H1 (cell line): Measurements from ENCODE around the gene ITPR1. TPM values are rescaled to one million over a fixed set of nuclear protein-coding genes. Genes with fewer than 3 reads are reported as not detected.

ENCODE experiments used
- CTCF ChIA-PET: fragments of 300-600 bp; sonication (Branson Sonifier 250); formaldehyde crosslinking; loops from one replicate; lab custom pipeline; 2021; ENCODE audit not compliant: partially characterized antibody; lab: Charles Lee
- POLR2A ChIA-PET: fragments of 300-600 bp; sonication (Branson Sonifier 250); formaldehyde crosslinking; loops from one replicate; lab custom pipeline; 2021; ENCODE audit warnings: inconsistent platforms; ENCODE audit not compliant: partially characterized antibody; lab: Charles Lee
- DNase-seq, 2 experiments: peaks; one replicate each; pipeline versions ENCODE4 v3.0.0 to v3.0.0-alpha.2; 2010 to 2022; ENCODE audit warnings: low spot score in 2 of 2, low read depth in 1 of 2, mixed read lengths in 1 of 2
- FAIRE-seq: peaks from 2 replicates; lab custom pipeline; 2011; peaks lifted over from hg19 to GRCh38; lab: Jason Lieb, UNC
- H2AFZ ChIP-seq: 2 replicates; pipeline ENCODE4 v1.8.1; 2012; ENCODE audit warnings: low read length, inconsistent platforms
- H2AK5ac ChIP-seq: 2 replicates; pipeline ENCODE4 v1.6.1; 2013; ENCODE audit warnings: low read depth, low read length
- H2BK120ac ChIP-seq: replicated peaks from 2 replicates; pipeline ENCODE3; 2013; ENCODE audit warnings: low read depth, low read length, inconsistent platforms
- H2BK12ac ChIP-seq: 2 replicates; pipeline ENCODE4 v1.6.1; 2013; ENCODE audit warnings: low read depth, low read length
- H2BK15ac ChIP-seq: 2 replicates; pipeline ENCODE4 v1.6.1; 2013; ENCODE audit warnings: low read length
- H2BK20ac ChIP-seq: 2 replicates; pipeline ENCODE4 v1.6.1; 2013; ENCODE audit warnings: low read length
- H2BK5ac ChIP-seq: 2 replicates; pipeline ENCODE4 v1.6.1; 2013; ENCODE audit warnings: low read depth, low read length
- H3K14ac ChIP-seq: 2 replicates; pipeline ENCODE4 v1.6.1; 2013; ENCODE audit warnings: inconsistent platforms; ENCODE audit not compliant: insufficient read length
- H3K18ac ChIP-seq: 2 replicates; pipeline ENCODE4 v1.6.1; 2013; ENCODE audit warnings: low read length; ENCODE audit errors: extremely low read depth
- H3K23ac ChIP-seq: 2 replicates; pipeline ENCODE4 v1.6.1; 2013; ENCODE audit warnings: inconsistent platforms; ENCODE audit not compliant: insufficient read length
- H3K23me2 ChIP-seq: 2 replicates; pipeline ENCODE4 v1.6.1; 2013; ENCODE audit warnings: low read depth, low read length
- H3K27ac ChIP-seq: 2 replicates; pipeline ENCODE4 v1.6.1; 2011; ENCODE audit warnings: low read depth, low read length, inconsistent platforms
- H3K27me3 ChIP-seq, 4 experiments: replicated peaks in 1 of 4; 1 replicate in 1 of 4; 2 replicates in 3 of 4; pipeline versions ENCODE4 v1.6.1 to v1.8.1; 2011 to 2013; ENCODE audit warnings: low read length in 3 of 4, mild to moderate bottlenecking in 3 of 4, inconsistent platforms in 2 of 4, mixed read lengths in 2 of 4, moderate library complexity in 1 of 4; ENCODE audit not compliant: control insufficient read depth in 3 of 4, insufficient read depth in 3 of 4; ENCODE audit errors: extremely low read depth in 1 of 4
- H3K36me3 ChIP-seq, 4 experiments: 2 replicates each; pipeline versions ENCODE4 v1.6.1 to v1.8.1; 2011 to 2013; ENCODE audit warnings: mild to moderate bottlenecking in 4 of 4, low read length in 3 of 4, moderate library complexity in 2 of 4, control low read depth in 1 of 4, inconsistent platforms in 1 of 4; ENCODE audit not compliant: insufficient read depth in 4 of 4, control insufficient read depth in 2 of 4
- H3K4ac ChIP-seq: replicated peaks from 2 replicates; pipeline ENCODE3; 2013; ENCODE audit warnings: low read length, low read depth, mixed read lengths, inconsistent platforms; ENCODE audit not compliant: insufficient read length
- H3K4me1 ChIP-seq, 4 experiments: replicated peaks in 1 of 4; 1 replicate in 1 of 4; 2 replicates in 3 of 4; pipeline versions ENCODE4 v1.6.1 to v1.8.1; 2011 to 2013; ENCODE audit warnings: low read length in 3 of 4, inconsistent platforms in 2 of 4, mixed read lengths in 1 of 4; ENCODE audit not compliant: insufficient read depth in 4 of 4, control insufficient read depth in 3 of 4
- H3K4me2 ChIP-seq, 2 experiments: 2 replicates each; pipeline versions ENCODE4 v1.6.1 to v1.8.1; 2011 to 2013; ENCODE audit warnings: low read depth in 2 of 2, low read length in 2 of 2, control low read depth in 1 of 2, inconsistent platforms in 1 of 2, mild to moderate bottlenecking in 1 of 2; ENCODE audit not compliant: insufficient read depth in 1 of 2
- H3K4me3 ChIP-seq, 4 experiments: fragments of 200-600, 300-600 bp in 1 of 4; sonication (generic), shearing (Covaris generic), sonication (Bioruptor Twin) in 1 of 4; 2 replicates each; pipeline versions ENCODE4 v1.5.1 to v1.8.1; 2011 to 2016; ENCODE audit warnings: low read length in 4 of 4, low read depth in 3 of 4, control low read depth in 2 of 4, inconsistent platforms in 2 of 4, mild to moderate bottlenecking in 2 of 4, mixed read lengths in 1 of 4, moderate library complexity in 1 of 4; ENCODE audit not compliant: insufficient read depth in 2 of 4; ENCODE audit errors: extremely low read depth in 1 of 4
- H3K56ac ChIP-seq: replicated peaks from 2 replicates; pipeline ENCODE3; 2013; ENCODE audit warnings: low read depth, mild to moderate bottlenecking, mixed read lengths, low read length, inconsistent platforms; ENCODE audit not compliant: insufficient read length
- H3K79me1 ChIP-seq: 2 replicates; pipeline ENCODE4 v1.6.1; 2013; ENCODE audit warnings: low read depth, low read length, control low read depth
- H3K79me2 ChIP-seq, 2 experiments: 2 replicates each; pipeline versions ENCODE4 v1.6.1 to v1.8.1; 2012 to 2013; ENCODE audit warnings: low read length in 2 of 2, mild to moderate bottlenecking in 2 of 2, inconsistent platforms in 1 of 2; ENCODE audit not compliant: insufficient read depth in 2 of 2, control insufficient read depth in 1 of 2
- H3K9ac ChIP-seq, 4 experiments: replicated peaks in 1 of 4; 1 replicate in 1 of 4; 2 replicates in 3 of 4; pipeline versions ENCODE4 v1.6.1 to v1.8.1; 2011 to 2013; ENCODE audit warnings: low read depth in 3 of 4, low read length in 3 of 4, control low read depth in 2 of 4, mild to moderate bottlenecking in 2 of 4, moderate library complexity in 2 of 4, inconsistent platforms in 1 of 4; ENCODE audit errors: extremely low read depth in 1 of 4
- H3K9me3 ChIP-seq, 2 experiments: 2 replicates each; pipeline versions ENCODE4 v1.6.1 to v1.8.1; 2012 to 2013; ENCODE audit warnings: mild to moderate bottlenecking in 2 of 2, moderate library complexity in 2 of 2, control low read depth in 1 of 2, inconsistent platforms in 1 of 2, low read depth in 1 of 2, low read length in 1 of 2, mixed read lengths in 1 of 2; ENCODE audit not compliant: insufficient read depth in 2 of 2
- H4K20me1 ChIP-seq, 2 experiments: replicated peaks in 1 of 2; 2 replicates each; pipeline versions ENCODE3 to v1.8.1; 2011 to 2013; ENCODE audit warnings: inconsistent platforms in 2 of 2, low read length in 2 of 2, mild to moderate bottlenecking in 1 of 2; ENCODE audit not compliant: insufficient read depth in 2 of 2, control insufficient read depth in 1 of 2
- H4K5ac ChIP-seq: 2 replicates; pipeline ENCODE4 v1.6.1; 2013; ENCODE audit warnings: low read length, low read depth, mixed read lengths, inconsistent platforms; ENCODE audit not compliant: insufficient read length
- H4K8ac ChIP-seq: 2 replicates; pipeline ENCODE4 v1.8.0; 2013; ENCODE audit warnings: mild to moderate bottlenecking, moderate library complexity, low read length, inconsistent platforms; ENCODE audit not compliant: insufficient read depth; ENCODE audit errors: extremely low read depth
- H4K91ac ChIP-seq: replicated peaks from 2 replicates; pipeline ENCODE3; 2013; ENCODE audit warnings: low read length, mixed read lengths, inconsistent platforms; ENCODE audit not compliant: insufficient read length
- SP2 ChIP-seq: IDR thresholded peaks from 2 replicates; pipeline ENCODE4 v1.6.1; 2012; ENCODE audit warnings: mild to moderate bottlenecking, low read length, inconsistent platforms
- SUZ12 ChIP-seq: fragments of 200-600 bp; sonication (generic); IDR thresholded peaks from 2 replicates; pipeline ENCODE4 v1.6.1; 2012; ENCODE audit warnings: mild to moderate bottlenecking, inconsistent platforms, low read length, moderate library complexity, mixed read lengths
- WGBS, 2 experiments: shearing (Covaris generic) in 1 of 2; methylation state at CpG; one replicate each; pipeline versions ENCODE4 v1.1.6 to v1.1.7; 2013 to 2015; ENCODE audit warnings: low lambda C conversion rate in 2 of 2, mixed read lengths in 2 of 2, inconsistent platforms in 1 of 2, low coverage in 1 of 2, missing lambda C conversion rate in 1 of 2; ENCODE audit not compliant: insufficient replicate concordance in 2 of 2, insufficient coverage in 1 of 2, insufficient read length in 1 of 2; ENCODE audit errors: extremely low coverage in 1 of 2, missing lambda C conversion rate in 1 of 2; 5-methylcytosine and 5-hydroxymethylcytosine counted together
- polyA plus RNA-seq, 7 experiments: library from polyadenylated mRNA; depleted of rRNA in 3 of 7; stranded (reverse) in 5 of 7; unstranded in 2 of 7; fragments of >200 nt in 5 of 7; fragments of 200-250 nt in 2 of 7; gene quantifications; 1 replicate in 5 of 7; 2 replicates in 1 of 7; 4 replicates in 1 of 7; pipeline versions ENCODE4 v1.2.1 to v1.2.3, GENCODE V29; 2011 to 2013; ENCODE audit warnings: missing spikeins in 2 of 7, mixed read lengths in 2 of 7
- total RNA-seq: library from RNA; stranded (reverse); fragmentation: NEBNext Ultra II Directional; extraction: Animal tissue kit (Norgen Biotek cat#: 25700); gene quantifications from 2 replicates; pipeline ENCODE4 v1.2.1, GENCODE V29; 2021

ITPR1 gene
- total and polyA plus RNA-seq, 2 of the 8 experiments (the other 6 are each of a cell fraction or from before 2014, with no cell fraction given), result 2.5 to 16.3 TPM

- no peak overlapping the region for H2BK12ac ChIP-seq
- no peak overlapping the region for H2AFZ ChIP-seq
- no peak overlapping the region for H4K91ac ChIP-seq
- H3K4me3 ChIP-seq, result no peak overlapping the region
- CTCF ChIA-PET, result interaction anchor here (1.8 kb wide), 1 partner anchor 108 kb away, joined by 6 read pairs; no protein-coding TSS in a partner anchor
- no peaks in the 10 kb centered on the region for H3K36me3 ChIP-seq
- no peak for TF ChIP-seq SUZ12
- no peak for TF ChIP-seq SP2
- H2AK5ac ChIP-seq, result no peak overlapping the region
- H3K9me3 ChIP-seq, result no peaks in the 10 kb centered on the region
- no peak overlapping the region for H3K56ac ChIP-seq
- H3K18ac ChIP-seq, result no peak overlapping the region
- DNase-seq (no peak), FAIRE-seq (no peak)
- H3K4ac ChIP-seq, result no peak overlapping the region
- no peaks in the 10 kb centered on the region for H3K23me2 ChIP-seq
- H3K27me3 ChIP-seq, result no peaks in the 10 kb centered on the region
- no peak overlapping the region for H4K8ac ChIP-seq
- no peak overlapping the region for H3K9ac ChIP-seq
- POLR2A ChIA-PET, result no interaction called here
- WGBS, 2 experiments, result 85% methylated on average over 3 of the region's 3 CpGs; no CpG with 5 or more reads in 1 of the 2 experiments
- no peaks in the 10 kb centered on the region for H3K79me2 ChIP-seq
- H2BK5ac ChIP-seq, result no peak overlapping the region
- no peaks in the 10 kb centered on the region for H4K20me1 ChIP-seq
- H2BK20ac ChIP-seq, result no peak overlapping the region
- no peak overlapping the region for H2BK15ac ChIP-seq
- no peak overlapping the region for H3K23ac ChIP-seq
- H2BK120ac ChIP-seq, result no peak overlapping the region
- H4K5ac ChIP-seq, result no peak overlapping the region
- H3K4me1 ChIP-seq, result no peaks in the 10 kb centered on the region
- H3K79me1 ChIP-seq, result no peaks in the 10 kb centered on the region
- no peak overlapping the region for H3K27ac ChIP-seq
- H3K4me2 ChIP-seq, result no peak overlapping the region
- no peak overlapping the region for H3K14ac ChIP-seq
Observed at GRCh38 chr3:4458961-4459360, 34.2 kb upstream of the ITPR1 start.
